T-helper 17 cell (primary cell): ENCODE results near the gene PUS10. TPM values are rescaled to one million over a fixed set of nuclear protein-coding genes. Genes with fewer than 3 reads are reported as not detected.

Experiments used
- ATAC-seq: fragments of 150-1000 bp; cut with Tn5 transposase; 2 replicates; pipeline ENCODE4 v1.10.0; 2021; ENCODE audit warnings: mild to moderate bottlenecking, moderate library complexity
- DNase-seq, 3 donors: peaks; one replicate each; pipeline versions ENCODE4 v3.0.0 to v3.0.0-alpha.2; 2020 to 2021
- H3K9me3 ChIP-seq: one replicate; pipeline ENCODE4 v1.7.0; 2013; ENCODE audit warnings: low read length, mild to moderate bottlenecking; ENCODE audit not compliant: control insufficient read depth, poor library complexity, severe bottlenecking
- H3K27ac Mint-ChIP-seq: one replicate; pipeline ENCODE4 v1.8.0; 2022; ENCODE audit warnings: mild to moderate bottlenecking, moderate library complexity, mixed read lengths
- H3K27me3 Mint-ChIP-seq: one replicate; pipeline ENCODE4 v1.8.0; 2022; ENCODE audit warnings: mixed read lengths
- H3K36me3 Mint-ChIP-seq: one replicate; pipeline ENCODE4 v1.8.0; 2022; ENCODE audit warnings: low read depth, mixed read lengths
- H3K4me1 Mint-ChIP-seq: one replicate; pipeline ENCODE4 v1.8.0; 2022; ENCODE audit warnings: mild to moderate bottlenecking, mixed read lengths
- H3K4me3 Mint-ChIP-seq: one replicate; pipeline ENCODE4 v1.8.0; 2022; ENCODE audit warnings: mild to moderate bottlenecking, moderate library complexity, mixed read lengths
- total RNA-seq, 4 donors: library from RNA in 2 of 4; stranded (reverse) in 2 of 4; gene quantifications; one replicate each; pipeline ENCODE4 v1.2.3 and lab custom pipeline; 2022 to 2026

PUS10 gene
- total RNA-seq, 2 donors from 2014 or later: 3.2 to 4.2 TPM

DNA sequence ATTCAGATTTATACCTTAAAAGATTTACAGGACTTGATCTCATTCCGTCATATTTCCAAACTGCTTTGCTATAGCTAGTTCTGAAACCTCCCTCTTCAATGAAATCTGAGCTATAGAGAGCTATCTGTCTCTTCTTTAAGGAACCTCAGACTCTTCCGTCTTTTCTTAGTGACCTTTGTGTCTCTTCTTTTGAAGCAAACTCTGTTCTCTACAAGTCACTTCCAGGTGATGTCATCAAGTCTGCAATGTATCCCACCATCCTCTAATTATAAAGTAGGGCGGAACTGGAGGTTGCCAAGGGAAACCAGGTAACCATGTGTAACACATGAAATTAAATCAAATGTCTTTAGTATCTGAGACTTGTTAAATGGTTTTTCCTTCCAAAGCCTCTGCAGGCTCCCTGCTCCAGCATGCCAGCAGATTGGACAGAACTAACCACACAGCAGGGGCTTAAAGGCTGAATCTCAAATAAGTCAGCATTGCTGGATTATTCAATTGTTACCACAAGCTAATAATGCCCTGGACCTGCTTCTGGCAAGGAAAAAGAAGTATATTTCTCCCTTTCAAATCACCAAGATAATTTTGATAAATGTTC is 41.7 kb downstream of the PUS10 start:
- H3K9me3 ChIP-seq: no peaks in the 10 kb centered on the region
- no peak overlapping the region for H3K4me3 Mint-ChIP-seq
- peaks cover 3% of the 10 kb centered on the region for H3K36me3 Mint-ChIP-seq
- DNase-seq: no peak
- H3K4me1 Mint-ChIP-seq: peaks cover 15% of the 10 kb centered on the region
- H3K27me3 Mint-ChIP-seq: no peaks in the 10 kb centered on the region
- H3K27ac Mint-ChIP-seq: peak overlapping the region; percentile 75
- ATAC-seq: no peak

DNA sequence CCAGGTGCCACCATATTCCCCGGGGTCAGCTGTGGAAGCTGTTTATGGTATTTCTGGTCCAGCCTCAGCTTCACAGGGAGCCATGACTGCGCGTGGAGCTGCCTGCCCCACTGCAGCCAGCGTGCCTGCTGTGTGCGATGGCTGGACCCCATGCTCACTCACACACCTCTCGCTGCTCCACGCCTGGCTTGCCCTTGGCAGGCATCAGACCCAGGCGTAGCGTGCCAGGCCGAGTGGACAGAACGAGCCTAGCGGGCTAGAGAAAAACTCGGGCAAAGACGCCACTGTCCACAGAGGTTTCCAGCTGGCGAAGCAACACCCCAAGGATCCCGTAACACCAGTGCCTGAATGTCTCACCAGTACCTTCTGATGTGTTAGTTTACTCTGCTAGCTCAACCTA is 43.4 kb downstream of the PUS10 start:
- H3K9me3 ChIP-seq: no peaks in the 10 kb centered on the region
- H3K4me3 Mint-ChIP-seq: no peak overlapping the region
- H3K27ac Mint-ChIP-seq: peak overlapping the region; percentile 75
- ATAC-seq (no peak), DNase-seq (no peak)
- H3K36me3 Mint-ChIP-seq: peaks cover 3% of the 10 kb centered on the region
- peaks cover 13% of the 10 kb centered on the region for H3K4me1 Mint-ChIP-seq
- no peaks in the 10 kb centered on the region for H3K27me3 Mint-ChIP-seq

DNA sequence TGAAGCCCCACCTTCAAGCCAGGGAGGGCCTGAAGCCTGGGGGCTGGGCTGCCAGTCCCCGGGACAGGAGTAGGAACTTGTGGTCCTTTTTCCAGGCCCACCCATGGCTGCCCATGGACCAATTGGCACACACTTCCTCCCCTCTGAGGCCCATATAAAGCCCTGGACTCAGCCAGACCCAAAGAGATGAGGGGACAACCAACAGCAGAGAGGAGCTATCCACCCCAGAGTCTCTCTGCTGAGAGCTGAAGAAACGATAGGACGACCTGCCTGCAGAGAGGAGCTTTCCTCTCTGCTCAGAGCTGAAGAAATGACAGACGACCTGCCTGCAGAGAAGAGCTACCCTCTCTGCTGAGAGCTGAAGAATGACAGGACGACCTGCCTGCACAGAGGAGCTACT is 44.4 kb downstream of the PUS10 start:
- Mint-ChIP-seq H3K27me3 (no peaks in the 10 kb centered on the region), H3K4me1 (peaks cover 10% of the 10 kb centered on the region), H3K27ac (no peak overlapping the region), H3K4me3 (no peak overlapping the region), H3K36me3 (no peaks in the 10 kb centered on the region)
- ATAC-seq (no peak), DNase-seq (no peak)
- no peaks in the 10 kb centered on the region for H3K9me3 ChIP-seq

DNA sequence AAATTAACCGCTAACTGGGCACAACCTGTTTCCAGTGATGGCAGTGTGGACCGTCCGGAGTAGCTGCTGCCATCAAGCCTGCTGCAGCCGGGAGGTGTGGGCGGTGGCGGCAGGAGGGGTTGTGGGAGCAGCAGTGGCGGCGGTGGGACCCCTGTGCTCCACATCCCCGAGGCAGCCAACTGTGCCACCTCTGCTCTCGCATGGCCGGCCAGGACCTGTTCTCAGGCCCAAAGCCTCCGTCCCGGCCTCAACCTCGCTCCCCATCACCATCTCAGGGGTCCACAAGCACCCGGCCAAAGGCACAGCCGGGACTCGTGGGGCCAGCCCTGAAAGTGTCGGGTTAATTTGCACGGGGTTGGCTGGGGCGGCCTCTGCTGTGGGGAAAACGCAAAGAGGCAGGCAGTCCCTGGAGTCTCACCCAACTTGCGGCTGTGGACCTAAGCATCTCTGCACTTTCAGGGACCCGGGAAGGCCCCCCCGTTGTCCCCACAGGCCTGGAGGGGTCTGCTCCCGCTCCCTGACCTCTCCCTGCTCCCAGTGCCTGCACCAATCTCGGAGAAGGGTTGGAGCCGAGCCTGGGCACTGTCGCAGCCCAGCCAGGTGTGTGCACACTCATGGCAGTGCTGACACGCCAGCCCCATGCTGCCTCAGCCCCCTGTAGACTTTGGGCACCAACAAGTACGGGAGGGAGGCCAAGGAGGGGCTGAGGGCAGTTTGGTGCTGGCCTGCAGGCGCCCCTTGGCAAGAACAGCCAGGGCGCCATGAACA is 45.0 kb downstream of the PUS10 start:
- ATAC-seq (no peak), DNase-seq (no peak)
- H3K9me3 ChIP-seq: no peaks in the 10 kb centered on the region
- Mint-ChIP-seq H3K36me3 (no peaks in the 10 kb centered on the region), H3K27ac (no peak overlapping the region), H3K4me1 (peaks cover 10% of the 10 kb centered on the region), H3K4me3 (no peak overlapping the region), H3K27me3 (no peaks in the 10 kb centered on the region)

DNA sequence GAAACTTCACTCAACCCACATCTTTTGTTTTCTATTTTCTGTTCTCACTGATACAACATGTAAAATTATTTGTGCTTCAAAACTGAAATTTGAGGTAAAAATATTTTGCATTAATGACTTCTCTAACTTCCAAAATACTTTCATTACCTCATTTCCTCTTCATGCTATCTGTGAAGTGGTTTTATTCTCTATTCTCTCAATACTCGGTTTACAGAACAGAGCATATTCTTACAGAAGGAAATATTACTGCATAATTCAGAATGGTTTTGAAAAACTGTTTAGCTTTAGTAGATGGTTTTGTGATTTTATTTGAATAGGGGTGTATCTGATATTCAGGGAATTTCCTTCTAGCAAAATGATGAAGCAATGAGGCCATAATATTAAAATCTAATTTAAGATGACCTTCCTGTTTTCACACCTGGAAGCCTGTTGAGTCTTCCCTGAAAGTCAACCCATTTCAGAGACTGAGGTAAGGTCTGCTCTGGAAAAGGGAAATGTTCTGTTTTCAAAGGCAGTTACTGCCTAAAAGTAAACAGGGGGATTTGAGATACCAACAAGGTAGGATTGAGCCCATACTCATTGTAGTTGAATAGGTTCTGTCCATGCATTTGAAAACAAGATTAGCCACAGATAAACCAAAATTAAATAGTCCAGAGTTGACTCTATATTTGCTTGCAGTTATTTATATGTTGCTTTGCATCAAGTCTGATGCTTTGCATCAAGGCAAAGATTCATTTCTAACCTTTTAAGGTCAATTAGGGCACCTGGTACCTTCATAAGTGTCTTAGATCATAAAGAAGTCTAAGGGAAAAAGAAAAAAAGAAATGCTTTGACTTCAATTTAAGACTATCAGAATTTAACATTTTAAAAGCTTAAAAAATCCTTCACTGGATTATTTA is 51.3 kb downstream of the PUS10 start:
- no peaks in the 10 kb centered on the region for H3K9me3 ChIP-seq
- ATAC-seq: peak; percentile 55
- no peaks in the 10 kb centered on the region for H3K27me3 Mint-ChIP-seq
- peaks cover 12% of the 10 kb centered on the region for H3K4me1 Mint-ChIP-seq
- H3K27ac Mint-ChIP-seq: peak overlapping the region; percentile 87
- peak overlapping the region; percentile 66 for H3K4me3 Mint-ChIP-seq
- DNase-seq: no peak
- H3K36me3 Mint-ChIP-seq: peaks cover 3% of the 10 kb centered on the region

DNA sequence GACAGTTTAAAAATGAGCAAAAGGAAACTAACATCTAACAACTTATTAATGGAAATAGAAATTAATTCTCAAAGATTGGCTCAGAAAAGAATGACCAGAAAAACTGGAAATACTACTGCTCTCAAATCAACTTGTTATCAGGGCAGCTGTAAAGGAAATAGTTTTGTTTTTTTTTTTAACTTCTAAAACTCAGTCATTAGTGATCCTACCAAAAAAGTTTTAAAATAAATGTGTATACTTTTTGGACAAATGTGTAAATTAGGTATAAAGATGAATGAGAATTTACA is 52.6 kb downstream of the PUS10 start:
- Mint-ChIP-seq H3K27me3 (no peaks in the 10 kb centered on the region), H3K36me3 (peaks cover 3% of the 10 kb centered on the region), H3K4me1 (peaks cover 12% of the 10 kb centered on the region), H3K4me3 (no peak overlapping the region), H3K27ac (peak overlapping the region; percentile 91)
- no peak for DNase-seq
- no peak for ATAC-seq
- no peaks in the 10 kb centered on the region for H3K9me3 ChIP-seq

DNA sequence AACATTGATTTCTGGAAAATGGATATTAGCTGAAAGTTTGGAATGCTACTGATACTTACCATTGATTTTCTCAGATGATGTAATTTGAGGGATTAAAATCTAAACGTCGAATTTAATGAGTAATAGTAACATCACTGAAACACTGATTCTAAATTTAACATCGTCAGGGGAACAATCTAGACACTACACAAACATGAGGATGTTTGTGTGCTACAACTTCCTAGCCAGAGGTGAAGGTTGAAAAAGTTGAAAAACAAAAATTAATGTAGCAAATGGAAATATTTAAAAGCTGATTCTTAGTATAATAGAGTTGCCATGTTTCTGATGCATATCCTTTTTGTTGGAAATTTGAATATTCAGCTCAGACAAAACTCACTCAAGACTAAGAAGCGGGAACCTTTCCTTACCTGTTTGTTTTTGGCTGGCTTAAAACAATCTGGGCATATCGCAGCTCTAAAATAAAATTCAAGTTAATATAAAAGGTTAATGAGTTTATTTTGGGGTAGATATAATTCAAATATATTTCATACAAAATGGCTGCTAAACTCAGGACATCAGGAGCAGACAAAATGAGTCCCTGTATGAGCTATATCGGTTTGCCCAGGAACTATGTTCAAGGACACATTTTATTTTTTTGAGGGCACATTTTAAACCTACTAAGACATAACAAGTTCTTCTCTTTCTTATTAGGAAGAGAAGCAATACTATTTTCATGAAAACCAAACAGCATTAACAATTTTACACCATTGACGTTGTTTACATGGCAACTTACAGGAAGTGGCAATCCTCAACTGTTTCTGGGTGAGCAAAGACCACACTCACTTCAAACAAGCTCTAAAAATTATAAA is 53.2 kb downstream of the PUS10 start:
- no peak overlapping the region for H3K4me3 Mint-ChIP-seq
- H3K36me3 Mint-ChIP-seq: peaks cover 3% of the 10 kb centered on the region
- no peaks in the 10 kb centered on the region for H3K27me3 Mint-ChIP-seq
- ATAC-seq (peak; percentile 80), DNase-seq (no peak)
- peak overlapping the region; percentile 91 for H3K27ac Mint-ChIP-seq
- no peaks in the 10 kb centered on the region for H3K9me3 ChIP-seq
- peaks cover 12% of the 10 kb centered on the region for H3K4me1 Mint-ChIP-seq

DNA sequence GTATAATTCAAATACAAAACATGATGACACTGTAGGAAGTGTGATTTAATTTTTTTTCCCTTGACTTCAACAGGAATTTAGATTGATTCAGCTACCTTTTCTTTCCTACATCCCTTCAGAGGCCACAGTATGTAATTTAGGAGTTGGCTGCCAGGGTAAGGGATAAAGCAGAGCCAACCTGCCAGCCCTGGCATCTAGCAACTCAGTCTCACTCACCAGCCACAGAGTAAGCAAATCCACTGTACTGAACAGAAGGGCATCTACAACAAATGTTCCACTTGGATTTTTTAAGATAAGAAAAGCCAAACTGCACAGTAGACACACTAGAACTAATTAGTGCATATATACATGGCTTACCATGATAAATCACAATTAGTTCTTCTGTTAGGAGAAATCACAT is 54.9 kb downstream of the PUS10 start:
- no peak overlapping the region for H3K27ac Mint-ChIP-seq
- no peak overlapping the region for H3K4me3 Mint-ChIP-seq
- DNase-seq (no peak), ATAC-seq (no peak)
- H3K36me3 Mint-ChIP-seq: peaks cover 5% of the 10 kb centered on the region
- no peaks in the 10 kb centered on the region for H3K27me3 Mint-ChIP-seq
- peaks cover 12% of the 10 kb centered on the region for H3K4me1 Mint-ChIP-seq
- no peaks in the 10 kb centered on the region for H3K9me3 ChIP-seq

DNA sequence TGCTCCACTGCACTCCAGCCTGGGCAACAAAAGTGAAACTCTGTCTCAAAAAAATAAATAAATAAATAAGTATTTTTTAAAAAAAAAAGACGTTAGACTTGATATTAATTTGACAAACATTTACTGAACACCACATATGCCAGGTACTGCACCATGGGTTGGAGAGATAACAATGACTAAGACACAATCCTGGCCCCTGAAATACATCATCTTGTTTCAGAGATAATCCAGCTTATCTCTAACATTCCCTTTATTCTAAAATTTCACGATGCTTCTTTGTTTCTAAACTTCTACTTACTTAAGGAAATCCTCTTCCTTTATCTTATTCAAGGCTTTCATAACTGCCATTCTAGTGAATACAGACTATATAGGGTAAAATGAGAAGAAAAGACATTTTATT is 55.5 kb downstream of the PUS10 start:
- DNase-seq: no peak
- no peak for ATAC-seq
- Mint-ChIP-seq H3K4me3 (no peak overlapping the region), H3K4me1 (peaks cover 12% of the 10 kb centered on the region), H3K27me3 (no peaks in the 10 kb centered on the region), H3K27ac (no peak overlapping the region), H3K36me3 (peaks cover 5% of the 10 kb centered on the region)
- no peaks in the 10 kb centered on the region for H3K9me3 ChIP-seq

DNA sequence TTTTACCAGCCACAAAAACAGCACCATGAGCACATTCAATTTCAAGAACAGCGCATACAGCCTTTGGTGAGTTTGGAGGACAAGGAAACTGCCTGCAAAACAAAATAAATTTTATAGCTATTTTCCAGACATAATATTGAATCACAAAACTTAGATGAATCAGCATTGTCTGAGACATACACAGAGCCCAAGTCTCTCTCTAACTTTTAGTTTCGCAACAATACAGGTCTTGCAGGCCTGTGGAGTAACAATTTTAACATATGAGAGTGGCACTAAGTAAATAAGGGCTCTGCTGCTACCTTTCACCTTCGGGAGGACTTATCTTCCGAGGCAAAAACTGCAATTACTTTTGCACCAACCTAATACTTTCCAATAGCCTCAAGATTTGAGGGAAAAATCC is 56.6 kb downstream of the PUS10 start:
- H3K36me3 Mint-ChIP-seq: peaks cover 5% of the 10 kb centered on the region
- no peak overlapping the region for H3K4me3 Mint-ChIP-seq
- no peaks in the 10 kb centered on the region for H3K9me3 ChIP-seq

DNA sequence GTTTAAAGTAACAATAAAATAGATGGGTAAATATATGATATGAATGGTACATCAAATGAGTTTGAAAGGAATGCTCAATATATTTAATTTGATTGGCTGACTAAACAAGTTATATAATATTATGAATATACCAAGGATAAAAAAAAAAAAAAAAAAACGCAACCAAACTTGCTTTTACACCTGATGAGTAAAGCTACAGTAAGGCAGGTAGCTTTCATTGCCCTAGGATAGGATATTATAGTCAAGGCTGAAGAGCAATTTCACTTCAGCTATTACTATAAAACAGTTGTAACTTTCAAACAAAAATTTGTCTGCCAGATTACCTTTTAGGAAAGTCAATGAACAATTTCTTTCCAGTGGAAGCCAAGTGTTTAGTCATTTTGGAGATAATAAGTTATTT is 57.3 kb downstream of the PUS10 start:
- peaks cover 5% of the 10 kb centered on the region for H3K36me3 Mint-ChIP-seq
- no peak overlapping the region for H3K27ac Mint-ChIP-seq

More for the DNA sequence above, 56.6 kb downstream of the PUS10 start:
- H3K27ac Mint-ChIP-seq: no peak overlapping the region
- DNase-seq: no peak
- no peak for ATAC-seq
- peaks cover 7% of the 10 kb centered on the region for H3K4me1 Mint-ChIP-seq
- no peaks in the 10 kb centered on the region for H3K27me3 Mint-ChIP-seq

DNA sequence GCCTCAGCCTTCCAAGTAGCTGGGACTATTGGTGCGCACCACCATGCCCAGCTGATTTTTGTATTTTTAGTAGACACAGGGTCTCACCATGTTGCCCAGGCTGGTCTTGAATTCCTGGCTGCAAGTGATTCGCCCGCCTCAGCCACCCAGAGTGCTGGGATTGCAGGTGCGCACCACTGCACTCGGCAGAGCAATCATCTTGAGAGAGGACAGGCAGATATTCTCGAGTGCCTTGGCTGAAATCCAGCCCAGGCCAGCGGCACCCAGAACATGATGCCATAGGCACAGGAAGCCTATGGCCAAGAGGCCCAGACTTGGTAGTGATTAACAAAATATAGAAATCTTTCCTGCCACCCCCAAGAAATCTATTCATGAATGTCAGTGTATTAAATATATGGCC is 58.6 kb downstream of the PUS10 start:
- H3K27ac Mint-ChIP-seq: no peak overlapping the region
- no peak overlapping the region for H3K4me3 Mint-ChIP-seq
- no peaks in the 10 kb centered on the region for H3K4me1 Mint-ChIP-seq
- ATAC-seq (no peak), DNase-seq (no peak)
- H3K36me3 Mint-ChIP-seq: peaks cover 5% of the 10 kb centered on the region
- no peaks in the 10 kb centered on the region for H3K27me3 Mint-ChIP-seq
- no peaks in the 10 kb centered on the region for H3K9me3 ChIP-seq

More for the DNA sequence above, 57.3 kb downstream of the PUS10 start:
- peaks cover 3% of the 10 kb centered on the region for H3K4me1 Mint-ChIP-seq
- ATAC-seq (no peak), DNase-seq (no peak)
- no peak overlapping the region for H3K4me3 Mint-ChIP-seq
- no peaks in the 10 kb centered on the region for H3K9me3 ChIP-seq
- H3K27me3 Mint-ChIP-seq: no peaks in the 10 kb centered on the region

DNA sequence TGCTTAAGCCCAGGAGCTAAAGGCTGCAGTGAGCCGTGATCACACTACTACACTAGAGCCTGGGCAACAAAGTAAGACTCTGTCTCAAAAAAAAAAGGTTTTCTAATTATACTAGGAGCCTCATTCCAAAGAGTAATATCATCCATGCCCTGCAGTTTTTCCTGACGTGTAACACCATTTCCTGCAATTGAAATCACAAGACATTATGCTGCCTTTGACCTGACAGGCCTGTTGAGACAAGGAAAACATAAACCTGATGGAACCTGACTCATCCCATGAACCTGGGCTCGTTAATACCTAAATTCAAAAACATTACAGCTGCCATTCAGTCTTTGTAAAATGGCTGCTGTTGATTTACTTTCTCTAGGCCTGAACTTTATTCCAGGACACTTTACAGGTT is 59.3 kb downstream of the PUS10 start:
- Mint-ChIP-seq H3K27me3 (no peaks in the 10 kb centered on the region), H3K4me1 (no peaks in the 10 kb centered on the region)

More for the DNA sequence above, 59.3 kb downstream of the PUS10 start:
- H3K27ac Mint-ChIP-seq: no peak overlapping the region
- H3K4me3 Mint-ChIP-seq: no peak overlapping the region
- H3K36me3 Mint-ChIP-seq: peaks cover 8% of the 10 kb centered on the region
- ATAC-seq: no peak
- H3K9me3 ChIP-seq: no peaks in the 10 kb centered on the region
- DNase-seq: no peak
